K562 (cell line): Measurements from ENCODE around the gene TAF8. TPM values are rescaled to one million over a fixed set of nuclear protein-coding genes. Genes with fewer than 3 reads are reported as not detected.

ENCODE experiments used
- BACH1 ChIP-seq: fragments of 200-800 bp; sonication (Bioruptor generic); IDR thresholded peaks from 2 replicates; pipeline ENCODE4 v1.6.1; 2016; ENCODE audit warnings: missing genetic modification characterization, missing compliant biosample characterization
- COPS2 ChIP-seq: fragments of 450-650 bp; conservative IDR thresholded peaks from 2 replicates; pipeline ENCODE4 v1.6.1; 2016; ENCODE audit warnings: mild to moderate bottlenecking, moderate library complexity
- EHMT2 ChIP-seq: fragments of 450-650 bp; IDR thresholded peaks from 2 replicates; pipeline ENCODE4 v1.6.1; 2018; ENCODE audit warnings: antibody characterized with exemption
- HNRNPL ChIP-seq: fragments of 200-400 bp; formaldehyde crosslinking; IDR thresholded peaks from 2 replicates; pipeline ENCODE4 v1.6.1; 2017; ENCODE audit warnings: low read depth, mild to moderate bottlenecking, low read length
- KAT8 ChIP-seq: fragments of 450-650 bp; IDR thresholded peaks from 2 replicates; pipeline ENCODE4 v1.6.1; 2016; ENCODE audit warnings: low read depth, mild to moderate bottlenecking
- MED1 ChIP-seq: sonication (generic); formaldehyde crosslinking; IDR thresholded peaks from 2 replicates; pipeline ENCODE4 v1.8.1; 2023; ENCODE audit warnings: missing genetic modification reagents, borderline replicate concordance
- NFE2 ChIP-seq: IDR thresholded peaks from 2 replicates; pipeline ENCODE4 v1.6.1; 2014; ENCODE audit warnings: antibody characterized with exemption, low read depth
- NUFIP1 ChIP-seq: fragments of 450-650 bp; IDR thresholded peaks from 2 replicates; pipeline ENCODE4 v1.6.1; 2018; ENCODE audit not compliant: partially characterized antibody
- PCBP2 ChIP-seq: fragments of 200-400 bp; formaldehyde crosslinking; IDR thresholded peaks from 2 replicates; pipeline ENCODE4 v1.6.1; 2018; ENCODE audit warnings: low read length, low read depth, mild to moderate bottlenecking, moderate library complexity; ENCODE audit not compliant: poor library complexity, severe bottlenecking
- PTRF ChIP-seq: fragments of 450-650 bp; IDR thresholded peaks from 2 replicates; pipeline ENCODE4 v1.6.1; 2016; ENCODE audit warnings: mild to moderate bottlenecking, missing genetic modification characterization, missing compliant biosample characterization
- ZBED1 ChIP-seq: IDR thresholded peaks from 2 replicates; pipeline ENCODE4 v1.6.1; 2014
- ZNF175 ChIP-seq: fragments of 200-800 bp; sonication (Bioruptor generic); IDR thresholded peaks from 2 replicates; pipeline ENCODE4 v1.6.1; 2016; ENCODE audit warnings: low read depth, mild to moderate bottlenecking, missing genetic modification characterization, missing compliant biosample characterization
- polyA plus RNA-seq, 8 experiments: library from polyadenylated mRNA; depleted of rRNA in 4 of 8; stranded (reverse) in 5 of 8; unstranded in 3 of 8; fragments of >200 nt; fragmentation: Nextera tagmentation in 2 of 8; fragmentation: Illumina TruSeq in 1 of 8; extraction: Ambion mirVana in 2 of 8; extraction: Trizol in 1 of 8; gene quantifications; 2 replicates each; pipeline versions ENCODE4 v1.2.1 to v1.2.3, GENCODE V29; 2011 to 2014; ENCODE audit warnings: inconsistent platforms in 1 of 8, missing spikeins in 1 of 8
- total RNA-seq, 7 experiments: library from RNA; depleted of rRNA in 6 of 7; stranded (reverse); fragments of >200 nt in 6 of 7; fragmentation: Illumina TruSeq in 2 of 7; extraction: Trizol in 2 of 7; gene quantifications; 2 replicates each; pipeline versions ENCODE4 v1.2.1 to v1.2.3, GENCODE V29; 2011 to 2021; ENCODE audit warnings: low replicate concordance in 1 of 7
- TF ChIP-seq, protein P1 (sequence below): fragments of 250-450 bp; sonication (Bioruptor Pico); IDR thresholded peaks from 2 replicates; pipeline ENCODE4 v1.4.0; 2020
- TF ChIP-seq, protein P2 (sequence below): fragments of 450-650 bp; IDR thresholded peaks from 2 replicates; pipeline ENCODE4 v1.6.1; 2016; ENCODE audit warnings: mild to moderate bottlenecking, moderate library complexity
- TF ChIP-seq, protein P3 (sequence below): fragments of 250-450 bp; sonication (Bioruptor Pico); IDR thresholded peaks from 2 replicates; pipeline ENCODE4 v1.8.0; 2021; ENCODE audit warnings: moderate library complexity, mild to moderate bottlenecking, inconsistent platforms

Gene TAF8
- total and polyA plus RNA-seq, 9 of the 15 experiments (the other 6 are each of a cell fraction or from before 2014, with no cell fraction given): 29.4 to 84.0 (median 52.6) TPM

DNA sequence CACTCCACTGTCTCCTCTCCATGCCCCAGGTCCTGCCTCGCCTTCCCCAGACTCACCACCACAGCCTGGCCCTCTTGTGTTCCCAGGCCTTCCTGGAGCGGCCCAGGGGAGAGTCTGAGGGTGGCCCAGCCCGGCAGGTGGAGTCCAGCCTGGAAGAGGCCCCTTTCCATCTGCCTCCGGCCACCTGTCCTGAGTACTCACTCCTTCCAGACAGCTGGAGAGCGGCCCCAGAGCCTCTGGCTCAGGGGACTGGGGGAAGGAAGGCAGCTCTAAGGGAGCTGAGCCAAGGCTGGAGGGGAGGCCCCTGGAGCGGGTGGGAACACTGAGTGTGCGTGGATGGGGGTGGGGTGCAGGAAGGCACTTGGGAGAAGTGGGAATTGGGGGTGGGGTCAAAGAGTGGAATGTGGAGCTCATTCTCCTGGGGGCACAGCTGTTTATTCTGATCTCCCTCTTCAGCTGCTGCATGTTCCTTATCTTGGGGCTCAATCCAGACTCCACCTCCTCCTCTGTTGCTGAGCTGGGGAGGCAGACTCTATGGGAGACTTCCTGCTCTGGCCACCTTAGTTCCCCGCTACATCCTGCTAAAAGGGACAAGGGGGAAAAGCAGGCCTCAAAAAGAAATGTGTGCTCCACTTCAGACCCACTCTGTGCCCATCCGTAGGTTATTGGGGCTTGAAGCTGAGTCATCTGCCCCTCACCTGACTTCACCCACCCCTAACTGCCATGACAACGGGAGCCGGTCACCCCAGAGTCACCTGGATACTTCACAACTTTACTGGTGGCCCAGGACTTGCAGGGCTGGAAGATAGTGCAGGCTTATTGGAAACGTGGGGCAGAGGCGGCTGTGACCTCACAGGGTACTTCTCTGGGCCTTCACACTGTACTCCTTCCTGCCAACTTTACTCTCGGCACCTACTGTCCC lies 19.5 kb upstream of the TAF8 start (continued):
- TF ChIP-seq BACH1 (tag) (peak; percentile 58; the same call in 1 of the 2 replicates), MED1 (CRISPR knock-in tag) (no peak), NUFIP1 (no peak), PCBP2 (no peak), COPS2 (no peak), KAT8 (no peak), ZNF175 (CRISPR knock-in tag) (no peak), PTRF (tag) (no peak), ZBED1 (0 out of 2 replicates have a peak, but pooled peaks have one; percentile 19), EHMT2 (peak; percentile 39; the same call in 1 of the 2 replicates), NFE2 (peak; percentile 46; the same call in 1 of the 2 replicates), HNRNPL (0 out of 2 replicates have a peak, but pooled peaks have one; percentile 41)
- TF ChIP-seq, protein P1, sequence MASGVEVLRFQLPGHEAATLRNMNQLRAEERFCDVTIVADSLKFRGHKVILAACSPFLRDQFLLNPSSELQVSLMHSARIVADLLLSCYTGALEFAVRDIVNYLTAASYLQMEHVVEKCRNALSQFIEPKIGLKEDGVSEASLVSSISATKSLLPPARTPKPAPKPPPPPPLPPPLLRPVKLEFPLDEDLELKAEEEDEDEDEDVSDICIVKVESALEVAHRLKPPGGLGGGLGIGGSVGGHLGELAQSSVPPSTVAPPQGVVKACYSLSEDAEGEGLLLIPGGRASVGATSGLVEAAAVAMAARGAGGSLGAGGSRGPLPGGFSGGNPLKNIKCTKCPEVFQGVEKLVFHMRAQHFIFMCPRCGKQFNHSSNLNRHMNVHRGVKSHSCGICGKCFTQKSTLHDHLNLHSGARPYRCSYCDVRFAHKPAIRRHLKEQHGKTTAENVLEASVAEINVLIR (CRISPR knock-in tag): peak; percentile 44; the same call in 1 of the 2 replicates
- TF ChIP-seq, protein P2, sequence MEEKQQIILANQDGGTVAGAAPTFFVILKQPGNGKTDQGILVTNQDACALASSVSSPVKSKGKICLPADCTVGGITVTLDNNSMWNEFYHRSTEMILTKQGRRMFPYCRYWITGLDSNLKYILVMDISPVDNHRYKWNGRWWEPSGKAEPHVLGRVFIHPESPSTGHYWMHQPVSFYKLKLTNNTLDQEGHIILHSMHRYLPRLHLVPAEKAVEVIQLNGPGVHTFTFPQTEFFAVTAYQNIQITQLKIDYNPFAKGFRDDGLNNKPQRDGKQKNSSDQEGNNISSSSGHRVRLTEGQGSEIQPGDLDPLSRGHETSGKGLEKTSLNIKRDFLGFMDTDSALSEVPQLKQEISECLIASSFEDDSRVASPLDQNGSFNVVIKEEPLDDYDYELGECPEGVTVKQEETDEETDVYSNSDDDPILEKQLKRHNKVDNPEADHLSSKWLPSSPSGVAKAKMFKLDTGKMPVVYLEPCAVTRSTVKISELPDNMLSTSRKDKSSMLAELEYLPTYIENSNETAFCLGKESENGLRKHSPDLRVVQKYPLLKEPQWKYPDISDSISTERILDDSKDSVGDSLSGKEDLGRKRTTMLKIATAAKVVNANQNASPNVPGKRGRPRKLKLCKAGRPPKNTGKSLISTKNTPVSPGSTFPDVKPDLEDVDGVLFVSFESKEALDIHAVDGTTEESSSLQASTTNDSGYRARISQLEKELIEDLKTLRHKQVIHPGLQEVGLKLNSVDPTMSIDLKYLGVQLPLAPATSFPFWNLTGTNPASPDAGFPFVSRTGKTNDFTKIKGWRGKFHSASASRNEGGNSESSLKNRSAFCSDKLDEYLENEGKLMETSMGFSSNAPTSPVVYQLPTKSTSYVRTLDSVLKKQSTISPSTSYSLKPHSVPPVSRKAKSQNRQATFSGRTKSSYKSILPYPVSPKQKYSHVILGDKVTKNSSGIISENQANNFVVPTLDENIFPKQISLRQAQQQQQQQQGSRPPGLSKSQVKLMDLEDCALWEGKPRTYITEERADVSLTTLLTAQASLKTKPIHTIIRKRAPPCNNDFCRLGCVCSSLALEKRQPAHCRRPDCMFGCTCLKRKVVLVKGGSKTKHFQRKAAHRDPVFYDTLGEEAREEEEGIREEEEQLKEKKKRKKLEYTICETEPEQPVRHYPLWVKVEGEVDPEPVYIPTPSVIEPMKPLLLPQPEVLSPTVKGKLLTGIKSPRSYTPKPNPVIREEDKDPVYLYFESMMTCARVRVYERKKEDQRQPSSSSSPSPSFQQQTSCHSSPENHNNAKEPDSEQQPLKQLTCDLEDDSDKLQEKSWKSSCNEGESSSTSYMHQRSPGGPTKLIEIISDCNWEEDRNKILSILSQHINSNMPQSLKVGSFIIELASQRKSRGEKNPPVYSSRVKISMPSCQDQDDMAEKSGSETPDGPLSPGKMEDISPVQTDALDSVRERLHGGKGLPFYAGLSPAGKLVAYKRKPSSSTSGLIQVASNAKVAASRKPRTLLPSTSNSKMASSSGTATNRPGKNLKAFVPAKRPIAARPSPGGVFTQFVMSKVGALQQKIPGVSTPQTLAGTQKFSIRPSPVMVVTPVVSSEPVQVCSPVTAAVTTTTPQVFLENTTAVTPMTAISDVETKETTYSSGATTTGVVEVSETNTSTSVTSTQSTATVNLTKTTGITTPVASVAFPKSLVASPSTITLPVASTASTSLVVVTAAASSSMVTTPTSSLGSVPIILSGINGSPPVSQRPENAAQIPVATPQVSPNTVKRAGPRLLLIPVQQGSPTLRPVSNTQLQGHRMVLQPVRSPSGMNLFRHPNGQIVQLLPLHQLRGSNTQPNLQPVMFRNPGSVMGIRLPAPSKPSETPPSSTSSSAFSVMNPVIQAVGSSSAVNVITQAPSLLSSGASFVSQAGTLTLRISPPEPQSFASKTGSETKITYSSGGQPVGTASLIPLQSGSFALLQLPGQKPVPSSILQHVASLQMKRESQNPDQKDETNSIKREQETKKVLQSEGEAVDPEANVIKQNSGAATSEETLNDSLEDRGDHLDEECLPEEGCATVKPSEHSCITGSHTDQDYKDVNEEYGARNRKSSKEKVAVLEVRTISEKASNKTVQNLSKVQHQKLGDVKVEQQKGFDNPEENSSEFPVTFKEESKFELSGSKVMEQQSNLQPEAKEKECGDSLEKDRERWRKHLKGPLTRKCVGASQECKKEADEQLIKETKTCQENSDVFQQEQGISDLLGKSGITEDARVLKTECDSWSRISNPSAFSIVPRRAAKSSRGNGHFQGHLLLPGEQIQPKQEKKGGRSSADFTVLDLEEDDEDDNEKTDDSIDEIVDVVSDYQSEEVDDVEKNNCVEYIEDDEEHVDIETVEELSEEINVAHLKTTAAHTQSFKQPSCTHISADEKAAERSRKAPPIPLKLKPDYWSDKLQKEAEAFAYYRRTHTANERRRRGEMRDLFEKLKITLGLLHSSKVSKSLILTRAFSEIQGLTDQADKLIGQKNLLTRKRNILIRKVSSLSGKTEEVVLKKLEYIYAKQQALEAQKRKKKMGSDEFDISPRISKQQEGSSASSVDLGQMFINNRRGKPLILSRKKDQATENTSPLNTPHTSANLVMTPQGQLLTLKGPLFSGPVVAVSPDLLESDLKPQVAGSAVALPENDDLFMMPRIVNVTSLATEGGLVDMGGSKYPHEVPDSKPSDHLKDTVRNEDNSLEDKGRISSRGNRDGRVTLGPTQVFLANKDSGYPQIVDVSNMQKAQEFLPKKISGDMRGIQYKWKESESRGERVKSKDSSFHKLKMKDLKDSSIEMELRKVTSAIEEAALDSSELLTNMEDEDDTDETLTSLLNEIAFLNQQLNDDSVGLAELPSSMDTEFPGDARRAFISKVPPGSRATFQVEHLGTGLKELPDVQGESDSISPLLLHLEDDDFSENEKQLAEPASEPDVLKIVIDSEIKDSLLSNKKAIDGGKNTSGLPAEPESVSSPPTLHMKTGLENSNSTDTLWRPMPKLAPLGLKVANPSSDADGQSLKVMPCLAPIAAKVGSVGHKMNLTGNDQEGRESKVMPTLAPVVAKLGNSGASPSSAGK: no peak
- TF ChIP-seq, protein P3, sequence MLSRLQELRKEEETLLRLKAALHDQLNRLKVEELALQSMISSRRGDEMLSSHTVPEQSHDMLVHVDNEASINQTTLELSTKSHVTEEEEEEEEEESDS (CRISPR knock-in tag): no peak
